Measurements from ENCODE around the gene CKAP5.

DNA sequence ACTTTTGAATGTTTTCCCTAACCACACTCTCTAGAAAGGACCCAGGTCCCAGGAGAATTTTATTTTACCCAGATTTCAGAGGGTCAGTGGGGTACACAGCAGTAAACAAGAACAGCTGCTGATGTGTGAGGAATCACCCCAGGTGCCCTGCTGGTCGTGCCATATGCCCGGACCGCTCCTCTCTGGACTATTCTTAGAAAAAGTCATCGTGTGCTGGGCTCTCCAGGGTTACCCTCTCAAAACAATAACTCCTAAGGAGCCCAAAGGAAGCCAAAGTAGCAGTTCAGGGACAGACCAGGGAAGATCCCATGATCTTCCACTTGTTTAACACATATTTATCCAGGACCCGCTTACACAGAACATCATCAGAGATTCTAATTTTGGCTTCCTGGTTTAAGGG, 42.6 kb upstream of the CKAP5 start:
- TF ChIP-seq ARNTL (CRISPR knock-in tag; IDR thresholded peaks at IDR 0.05; ENCODE audit: borderline replicate concordance, low read depth) (no peak), OSR1 (CRISPR knock-in tag; IDR thresholded peaks at IDR 0.05) (no peak), ZC3H10 (CRISPR knock-in tag; IDR thresholded peaks at IDR 0.05) (no peak), GLIS3 (CRISPR knock-in tag; IDR thresholded peaks at IDR 0.05) (no peak), BACH2 (CRISPR knock-in tag; IDR thresholded peaks at IDR 0.05; ENCODE audit: borderline replicate concordance) (no peak), ZFP30 (CRISPR knock-in tag; IDR thresholded peaks at IDR 0.05) (no peak), SNAI2 (CRISPR knock-in tag; IDR thresholded peaks at IDR 0.05) (no peak), ZFP3 (CRISPR knock-in tag; IDR thresholded peaks at IDR 0.05) (no peak)
- TF ChIP-seq, protein P1, sequence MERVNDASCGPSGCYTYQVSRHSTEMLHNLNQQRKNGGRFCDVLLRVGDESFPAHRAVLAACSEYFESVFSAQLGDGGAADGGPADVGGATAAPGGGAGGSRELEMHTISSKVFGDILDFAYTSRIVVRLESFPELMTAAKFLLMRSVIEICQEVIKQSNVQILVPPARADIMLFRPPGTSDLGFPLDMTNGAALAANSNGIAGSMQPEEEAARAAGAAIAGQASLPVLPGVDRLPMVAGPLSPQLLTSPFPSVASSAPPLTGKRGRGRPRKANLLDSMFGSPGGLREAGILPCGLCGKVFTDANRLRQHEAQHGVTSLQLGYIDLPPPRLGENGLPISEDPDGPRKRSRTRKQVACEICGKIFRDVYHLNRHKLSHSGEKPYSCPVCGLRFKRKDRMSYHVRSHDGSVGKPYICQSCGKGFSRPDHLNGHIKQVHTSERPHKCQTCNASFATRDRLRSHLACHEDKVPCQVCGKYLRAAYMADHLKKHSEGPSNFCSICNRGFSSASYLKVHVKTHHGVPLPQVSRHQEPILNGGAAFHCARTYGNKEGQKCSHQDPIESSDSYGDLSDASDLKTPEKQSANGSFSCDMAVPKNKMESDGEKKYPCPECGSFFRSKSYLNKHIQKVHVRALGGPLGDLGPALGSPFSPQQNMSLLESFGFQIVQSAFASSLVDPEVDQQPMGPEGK (CRISPR knock-in tag; IDR thresholded peaks at IDR 0.05; ENCODE audit: borderline replicate concordance): no peak
- TF ChIP-seq, protein P2, sequence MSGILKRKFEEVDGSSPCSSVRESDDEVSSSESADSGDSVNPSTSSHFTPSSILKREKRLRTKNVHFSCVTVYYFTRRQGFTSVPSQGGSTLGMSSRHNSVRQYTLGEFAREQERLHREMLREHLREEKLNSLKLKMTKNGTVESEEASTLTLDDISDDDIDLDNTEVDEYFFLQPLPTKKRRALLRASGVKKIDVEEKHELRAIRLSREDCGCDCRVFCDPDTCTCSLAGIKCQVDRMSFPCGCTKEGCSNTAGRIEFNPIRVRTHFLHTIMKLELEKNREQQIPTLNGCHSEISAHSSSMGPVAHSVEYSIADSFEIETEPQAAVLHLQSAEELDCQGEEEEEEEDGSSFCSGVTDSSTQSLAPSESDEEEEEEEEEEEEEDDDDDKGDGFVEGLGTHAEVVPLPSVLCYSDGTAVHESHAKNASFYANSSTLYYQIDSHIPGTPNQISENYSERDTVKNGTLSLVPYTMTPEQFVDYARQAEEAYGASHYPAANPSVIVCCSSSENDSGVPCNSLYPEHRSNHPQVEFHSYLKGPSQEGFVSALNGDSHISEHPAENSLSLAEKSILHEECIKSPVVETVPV (CRISPR knock-in tag; IDR thresholded peaks at IDR 0.05): no peak
- TF ChIP-seq, protein P3, sequence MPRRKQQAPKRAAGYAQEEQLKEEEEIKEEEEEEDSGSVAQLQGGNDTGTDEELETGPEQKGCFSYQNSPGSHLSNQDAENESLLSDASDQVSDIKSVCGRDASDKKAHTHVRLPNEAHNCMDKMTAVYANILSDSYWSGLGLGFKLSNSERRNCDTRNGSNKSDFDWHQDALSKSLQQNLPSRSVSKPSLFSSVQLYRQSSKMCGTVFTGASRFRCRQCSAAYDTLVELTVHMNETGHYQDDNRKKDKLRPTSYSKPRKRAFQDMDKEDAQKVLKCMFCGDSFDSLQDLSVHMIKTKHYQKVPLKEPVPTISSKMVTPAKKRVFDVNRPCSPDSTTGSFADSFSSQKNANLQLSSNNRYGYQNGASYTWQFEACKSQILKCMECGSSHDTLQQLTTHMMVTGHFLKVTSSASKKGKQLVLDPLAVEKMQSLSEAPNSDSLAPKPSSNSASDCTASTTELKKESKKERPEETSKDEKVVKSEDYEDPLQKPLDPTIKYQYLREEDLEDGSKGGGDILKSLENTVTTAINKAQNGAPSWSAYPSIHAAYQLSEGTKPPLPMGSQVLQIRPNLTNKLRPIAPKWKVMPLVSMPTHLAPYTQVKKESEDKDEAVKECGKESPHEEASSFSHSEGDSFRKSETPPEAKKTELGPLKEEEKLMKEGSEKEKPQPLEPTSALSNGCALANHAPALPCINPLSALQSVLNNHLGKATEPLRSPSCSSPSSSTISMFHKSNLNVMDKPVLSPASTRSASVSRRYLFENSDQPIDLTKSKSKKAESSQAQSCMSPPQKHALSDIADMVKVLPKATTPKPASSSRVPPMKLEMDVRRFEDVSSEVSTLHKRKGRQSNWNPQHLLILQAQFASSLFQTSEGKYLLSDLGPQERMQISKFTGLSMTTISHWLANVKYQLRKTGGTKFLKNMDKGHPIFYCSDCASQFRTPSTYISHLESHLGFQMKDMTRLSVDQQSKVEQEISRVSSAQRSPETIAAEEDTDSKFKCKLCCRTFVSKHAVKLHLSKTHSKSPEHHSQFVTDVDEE (CRISPR knock-in tag; IDR thresholded peaks at IDR 0.05): no peak
